GM21423 (cell line): ENCODE measurements around the gene ITCH.
"Not testable (repeated sequence)": the region's sequence is repeated elsewhere in the genome, so short reads cannot be mapped to it uniquely, and the experiment has no call there.

Experiments
- ATAC-seq: cut with Tn5 transposase; IDR thresholded peaks from one replicate; pipeline ENCODE4 v1.9.1; 2021; ENCODE audit warnings: mild to moderate bottlenecking, moderate library complexity; ENCODE audit not compliant: unreplicated experiment

ITCH gene

DNA sequence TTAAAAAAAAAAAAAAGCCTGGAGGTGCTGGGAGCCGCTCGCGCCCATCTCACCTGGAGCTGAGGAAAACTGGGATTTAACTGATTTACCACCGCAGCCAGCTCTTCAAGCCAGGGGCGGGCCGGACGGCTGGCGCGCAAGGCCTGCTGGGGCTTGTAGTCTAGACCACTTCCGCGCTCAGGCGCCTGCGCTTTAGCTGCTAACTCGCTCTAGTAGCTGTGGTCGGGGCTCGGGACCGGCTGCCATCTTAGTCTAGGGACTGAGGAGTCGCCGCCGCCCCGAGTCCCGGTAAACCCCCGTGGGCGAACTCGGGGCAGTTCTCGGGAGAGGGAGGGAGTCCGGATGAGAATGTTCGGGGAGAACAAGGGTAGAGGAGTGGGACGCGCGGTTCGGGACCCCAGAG, at the start of gene ITCH:
ITCH (plus strand) TSS at position 212 of the 403 bp plus-strand sequence. CDS start 30,539 bp downstream, outside the sequence.
- peak; percentile 89 for ATAC-seq

GRCh38 chr20:34315236-34315635, 47.8 kb upstream of the ITCH start:
- ATAC-seq = no peak

DNA sequence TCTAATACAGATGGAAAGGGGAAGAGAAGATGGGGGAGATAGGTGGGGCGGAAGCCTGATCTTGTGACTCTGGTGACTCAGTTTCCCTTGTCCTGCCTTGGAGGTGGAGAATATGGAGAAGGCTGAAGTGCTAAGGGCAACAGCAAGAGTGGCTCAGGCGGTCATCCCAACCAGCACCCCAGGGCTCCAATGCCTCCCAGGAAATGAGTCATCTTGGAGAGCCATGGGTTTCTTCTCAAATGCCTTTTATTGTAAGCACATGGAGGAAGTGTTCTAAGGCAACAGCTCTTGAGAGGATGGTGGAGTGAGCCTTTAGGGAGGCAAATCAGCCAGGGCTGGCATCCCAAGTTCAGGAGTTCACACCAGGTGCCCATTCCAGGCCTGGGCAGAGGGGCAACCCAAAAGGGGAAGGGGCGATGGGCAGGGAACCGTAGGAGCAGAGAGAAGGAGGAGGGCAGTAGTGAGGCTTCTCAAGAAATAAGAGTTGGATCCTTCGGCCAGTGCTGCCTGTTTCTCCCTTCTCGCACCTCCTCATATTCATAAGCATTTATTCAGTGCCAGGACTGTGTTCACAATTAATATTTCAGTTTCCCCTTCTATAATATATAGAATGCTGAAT, 46.8 kb upstream of the ITCH start:
- ATAC-seq = no peak

- no peak for ATAC-seq
These were observed 44.2 kb upstream of the ITCH start for GRCh38 chr20:34318609-34319443.

- no peak for ATAC-seq
These were observed 42.2 kb upstream of the ITCH start for GRCh38 chr20:34320861-34321260.

DNA sequence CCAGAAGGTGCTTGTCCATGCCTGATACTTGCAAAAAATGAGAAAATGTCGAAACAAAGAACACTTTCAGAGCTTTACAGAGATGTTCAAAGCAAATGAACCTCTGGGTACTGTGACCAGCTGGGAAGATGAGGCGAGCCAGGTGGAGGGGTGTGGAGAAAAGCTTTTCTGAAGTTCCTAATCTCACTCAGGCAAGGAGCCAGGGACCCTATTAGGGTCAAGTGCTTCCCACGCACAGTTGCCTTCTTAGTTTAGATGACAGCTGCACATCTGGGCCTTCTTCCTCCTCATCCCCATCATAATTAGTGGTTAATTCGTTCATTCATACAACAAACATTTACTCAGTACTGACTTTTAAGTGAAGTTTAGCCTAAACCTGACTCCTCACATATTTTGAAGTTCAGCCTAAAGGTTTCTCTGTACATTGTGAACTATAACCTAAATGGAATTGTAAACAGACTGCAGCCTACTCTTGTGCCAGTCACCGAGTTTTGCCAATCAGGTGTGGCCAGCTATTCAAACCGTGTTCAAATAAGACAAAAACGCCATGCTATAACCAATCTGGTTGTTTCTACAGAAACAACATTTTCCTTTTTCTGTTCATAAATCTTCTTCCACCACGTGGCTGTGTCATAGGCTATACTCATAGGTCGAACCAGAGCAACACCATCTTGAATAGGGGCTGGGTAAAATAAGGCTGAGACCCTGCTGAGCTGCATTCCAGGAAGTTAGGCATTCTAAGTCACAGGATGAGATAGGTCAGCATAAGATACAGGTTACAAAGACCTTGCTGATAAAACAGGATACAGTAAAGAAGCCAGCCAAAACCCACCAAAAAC, 40.6 kb upstream of the ITCH start:
- ATAC-seq = no peak

GRCh38 chr20:34324541-34324940, 38.5 kb upstream of the ITCH start:
- ATAC-seq = no peak

- ATAC-seq = not testable (repeated sequence)
These were observed 34.9 kb upstream of the ITCH start for GRCh38 chr20:34328207-34328606.

DNA sequence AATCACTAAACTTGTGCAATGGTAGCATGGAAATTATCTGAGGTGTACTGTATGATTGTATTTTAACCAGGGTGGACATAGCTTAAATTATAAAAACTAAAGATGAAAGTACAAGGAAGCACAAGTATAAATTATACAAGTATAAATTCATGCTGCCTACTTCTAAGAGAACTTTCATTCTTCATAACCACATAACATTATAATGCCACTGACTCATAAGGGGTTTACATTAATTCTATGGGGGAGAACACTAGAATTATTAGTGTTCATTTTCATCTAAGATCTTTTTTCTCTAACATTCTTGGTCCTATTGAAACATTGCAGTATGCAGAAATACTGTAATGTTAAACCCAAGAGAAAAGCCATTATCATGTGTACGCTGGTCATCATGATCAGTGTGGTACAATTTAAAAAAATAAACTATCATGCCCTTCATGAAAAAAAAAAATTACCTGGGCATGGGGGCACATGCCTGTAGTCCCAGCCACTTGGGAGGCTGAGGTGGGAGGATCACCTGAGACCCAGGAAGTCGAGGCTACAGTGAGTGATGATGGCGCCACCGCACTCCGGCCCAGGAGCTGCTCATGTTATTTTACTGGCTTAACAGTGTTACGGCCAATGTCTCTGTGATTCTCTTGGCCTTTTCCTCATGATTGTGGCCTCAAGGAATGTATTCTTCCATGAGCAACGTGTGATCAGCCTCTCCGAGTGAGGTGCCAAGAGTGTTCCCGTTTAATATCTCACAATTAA, 34.0 kb upstream of the ITCH start:
- no peak for ATAC-seq

DNA sequence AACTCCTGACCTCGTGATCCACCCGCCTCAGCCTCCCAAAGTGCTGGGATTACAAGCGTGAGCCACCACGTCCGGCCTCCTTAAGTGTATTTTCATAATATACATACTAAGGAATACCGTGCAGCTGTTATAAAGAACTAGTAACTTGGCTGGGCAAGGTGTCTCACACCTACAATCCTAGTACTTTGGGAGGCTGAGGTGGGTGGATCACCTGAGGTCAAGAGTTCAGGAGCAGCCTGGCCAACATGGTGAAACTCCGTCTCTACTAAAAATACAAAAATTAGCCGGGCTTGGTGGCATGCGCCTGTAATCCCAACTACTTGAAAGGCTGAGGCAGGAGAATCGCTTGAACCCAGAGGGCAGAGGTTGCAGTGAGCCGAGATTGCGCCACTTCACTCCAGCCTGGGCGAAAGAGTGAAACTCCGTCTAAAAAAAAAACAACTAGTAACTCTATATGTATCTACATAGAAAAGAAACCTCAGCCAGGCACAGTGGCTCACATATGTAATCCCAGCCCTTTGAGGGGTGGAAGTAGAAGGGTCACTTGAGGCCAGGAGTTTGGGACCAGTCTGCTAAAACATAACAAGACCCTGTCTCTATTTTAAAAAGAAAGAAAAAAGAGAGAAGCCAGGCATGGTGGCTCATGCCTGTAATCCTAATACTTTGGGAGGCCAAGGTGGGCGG, 32.1 kb upstream of the ITCH start:
- not testable (repeated sequence) for ATAC-seq

GRCh38 chr20:34331838-34332237, 31.2 kb upstream of the ITCH start:
- no peak for ATAC-seq

DNA sequence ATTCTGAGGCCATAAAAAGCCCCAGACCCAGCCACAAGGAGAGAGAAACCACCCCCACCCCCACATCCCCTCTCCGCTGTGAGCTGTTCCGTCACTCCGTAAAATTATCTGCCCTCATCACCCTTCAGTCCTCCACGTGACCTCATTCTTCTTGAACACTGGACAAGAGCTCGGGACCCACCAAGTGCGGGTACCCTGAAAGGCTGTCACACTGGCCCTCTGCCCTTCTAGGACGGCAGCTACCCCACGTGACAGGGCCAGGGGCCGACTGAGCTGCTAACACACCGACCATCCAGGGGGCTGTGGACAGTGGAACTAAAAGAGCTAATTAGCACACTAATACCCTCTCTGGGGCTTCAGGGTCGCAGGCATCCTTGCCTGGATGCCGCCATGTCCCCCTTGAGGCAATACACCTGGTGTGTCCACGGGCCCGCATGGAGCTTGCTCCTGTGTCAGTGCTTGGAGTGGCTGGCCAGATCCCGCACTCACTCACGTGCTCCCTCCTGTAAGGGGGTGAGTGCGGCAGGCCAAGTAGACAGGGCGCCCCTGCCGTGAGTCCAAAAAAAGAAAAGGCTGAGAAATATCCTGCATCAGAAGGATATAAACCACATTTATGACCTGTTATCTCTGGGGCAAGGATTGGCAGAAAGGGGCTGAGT, 30.7 kb upstream of the ITCH start:
- ATAC-seq = no peak

GRCh38 chr20:34333786-34334185, 29.3 kb upstream of the ITCH start:
- ATAC-seq = no peak

- ATAC-seq = no peak
These were observed 28.2 kb upstream of the ITCH start for GRCh38 chr20:34334654-34335407.

- no peak for ATAC-seq
These were observed 25.5 kb upstream of the ITCH start for GRCh38 chr20:34337544-34337943.

DNA sequence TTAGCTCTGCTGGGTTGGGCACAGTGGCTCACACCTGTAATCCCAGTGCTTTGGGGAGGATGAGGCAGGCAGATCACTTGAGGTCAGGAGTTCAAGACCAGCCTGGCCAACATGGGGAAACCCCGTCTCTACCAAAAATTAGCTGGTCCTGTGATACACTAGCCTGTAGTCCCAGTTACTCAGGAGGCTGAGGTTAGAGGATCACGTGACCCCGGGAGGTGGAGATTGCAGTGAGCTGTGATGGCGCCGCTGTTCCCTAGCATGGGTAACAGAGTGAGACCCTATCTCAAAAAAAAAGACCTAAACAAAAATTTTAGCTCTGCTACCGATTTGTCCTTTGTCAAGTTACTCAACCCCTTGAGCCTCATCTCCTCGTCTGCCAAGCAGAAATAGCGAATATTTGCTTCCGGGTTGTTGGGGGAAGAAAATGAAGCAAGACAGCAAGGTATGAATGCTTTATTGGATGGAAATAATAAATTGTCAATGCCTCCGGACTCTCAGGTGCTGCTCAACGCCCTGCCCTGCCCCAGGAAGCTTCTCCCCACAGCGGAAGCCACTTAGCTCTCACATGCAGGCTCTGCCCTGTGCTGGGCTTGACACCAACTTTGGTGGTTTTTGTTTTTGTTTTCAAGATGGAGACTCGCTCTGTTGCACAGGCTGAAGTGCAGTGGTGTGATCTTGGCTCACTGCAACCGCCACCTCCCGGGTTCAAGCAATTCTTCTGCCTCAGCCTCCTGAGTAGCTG, 24.9 kb upstream of the ITCH start:
- no peak for ATAC-seq

GRCh38 chr20:34340726-34341125, 22.3 kb upstream of the ITCH start:
- ATAC-seq = not testable (repeated sequence)

DNA sequence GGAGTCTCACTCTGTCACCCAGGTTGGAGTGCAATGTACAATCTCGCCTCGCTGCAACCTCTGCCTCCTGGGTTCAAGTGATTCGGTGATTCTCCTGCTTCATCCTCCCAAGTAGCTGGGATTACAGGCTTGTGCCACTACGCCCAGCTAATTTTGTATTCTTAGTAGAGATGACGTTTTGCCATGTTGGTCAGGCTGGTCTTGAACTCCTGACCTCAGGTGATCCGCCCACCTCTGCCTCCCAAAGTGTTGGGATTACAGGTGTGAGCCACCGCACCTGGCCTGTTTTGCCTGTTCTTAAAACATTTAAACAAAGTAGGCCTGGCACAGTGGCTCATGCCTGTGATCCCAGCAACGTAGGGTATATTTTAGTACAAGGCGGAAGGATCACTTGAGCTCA, 21.9 kb upstream of the ITCH start:
- not testable (repeated sequence) for ATAC-seq
